Measurements from ENCODE around the gene CYBC1. TPM values are rescaled to one million over a fixed set of nuclear protein-coding genes. Genes with fewer than 3 reads are reported as not detected.

CYBC1 gene
- total and polyA plus RNA-seq, 2 donors from 2014 or later = 38.2 to 139 TPM

DNA sequence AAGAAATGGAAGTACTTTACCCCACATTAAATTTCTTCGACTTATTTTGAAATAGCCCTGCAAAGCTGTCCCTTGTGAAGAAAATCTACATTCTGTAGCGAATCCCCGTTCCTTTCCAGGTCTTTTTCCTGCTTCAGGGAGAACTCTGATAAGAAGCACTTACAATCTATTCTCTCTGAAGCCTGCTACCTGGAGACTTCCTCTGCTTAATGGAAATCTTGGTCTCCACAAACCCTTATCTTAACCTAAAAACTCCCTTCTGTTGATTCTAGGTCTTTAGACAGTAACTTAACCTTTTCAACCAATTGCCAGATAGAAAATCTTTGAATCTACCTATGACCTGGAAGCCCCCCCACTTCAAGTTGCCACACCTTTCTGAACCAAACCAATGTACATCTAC is 1.6 kb upstream of the CYBC1 start:
- FAIRE-seq (no peak), DNase-seq (no peak)
- Histone ChIP-seq H3K27ac (ENCODE audit: low read depth in 2 of 2, low read length in 2 of 2) (no peak overlapping the region), H3K36me3 (ENCODE audit: control insufficient read depth in 2 of 3, insufficient read depth in 3 of 3, low read length in 3 of 3) (no peaks in the 10 kb centered on the region), H3K27me3 (ENCODE audit: control insufficient read depth, insufficient read depth, low read length) (no peaks in the 10 kb centered on the region), H3K9me3 (ENCODE audit: control insufficient read depth in 2 of 3, insufficient read depth in 1 of 3, low read length in 3 of 3) (no peaks in the 10 kb centered on the region), H3K4me3 (ENCODE audit: low read length in 3 of 3) (no peak overlapping the region), H3K4me1 (ENCODE audit: control insufficient read depth in 2 of 3, insufficient read depth in 2 of 3, low read depth in 1 of 3, low read length in 3 of 3) (peaks cover 0 to 12% (median 7%) of the 10 kb centered on the region in 3 donors), H3K9ac (ENCODE audit: low read length in 3 of 3) (no peak overlapping the region)
- TF ChIP-seq, protein P1, sequence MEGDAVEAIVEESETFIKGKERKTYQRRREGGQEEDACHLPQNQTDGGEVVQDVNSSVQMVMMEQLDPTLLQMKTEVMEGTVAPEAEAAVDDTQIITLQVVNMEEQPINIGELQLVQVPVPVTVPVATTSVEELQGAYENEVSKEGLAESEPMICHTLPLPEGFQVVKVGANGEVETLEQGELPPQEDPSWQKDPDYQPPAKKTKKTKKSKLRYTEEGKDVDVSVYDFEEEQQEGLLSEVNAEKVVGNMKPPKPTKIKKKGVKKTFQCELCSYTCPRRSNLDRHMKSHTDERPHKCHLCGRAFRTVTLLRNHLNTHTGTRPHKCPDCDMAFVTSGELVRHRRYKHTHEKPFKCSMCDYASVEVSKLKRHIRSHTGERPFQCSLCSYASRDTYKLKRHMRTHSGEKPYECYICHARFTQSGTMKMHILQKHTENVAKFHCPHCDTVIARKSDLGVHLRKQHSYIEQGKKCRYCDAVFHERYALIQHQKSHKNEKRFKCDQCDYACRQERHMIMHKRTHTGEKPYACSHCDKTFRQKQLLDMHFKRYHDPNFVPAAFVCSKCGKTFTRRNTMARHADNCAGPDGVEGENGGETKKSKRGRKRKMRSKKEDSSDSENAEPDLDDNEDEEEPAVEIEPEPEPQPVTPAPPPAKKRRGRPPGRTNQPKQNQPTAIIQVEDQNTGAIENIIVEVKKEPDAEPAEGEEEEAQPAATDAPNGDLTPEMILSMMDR (IDR thresholded peaks at IDR 0.05; ENCODE audit: borderline replicate concordance, extremely low read depth, insufficient read depth) = no peak
- intact Hi-C loops (cut with DNase I) = no loop called here

DNA sequence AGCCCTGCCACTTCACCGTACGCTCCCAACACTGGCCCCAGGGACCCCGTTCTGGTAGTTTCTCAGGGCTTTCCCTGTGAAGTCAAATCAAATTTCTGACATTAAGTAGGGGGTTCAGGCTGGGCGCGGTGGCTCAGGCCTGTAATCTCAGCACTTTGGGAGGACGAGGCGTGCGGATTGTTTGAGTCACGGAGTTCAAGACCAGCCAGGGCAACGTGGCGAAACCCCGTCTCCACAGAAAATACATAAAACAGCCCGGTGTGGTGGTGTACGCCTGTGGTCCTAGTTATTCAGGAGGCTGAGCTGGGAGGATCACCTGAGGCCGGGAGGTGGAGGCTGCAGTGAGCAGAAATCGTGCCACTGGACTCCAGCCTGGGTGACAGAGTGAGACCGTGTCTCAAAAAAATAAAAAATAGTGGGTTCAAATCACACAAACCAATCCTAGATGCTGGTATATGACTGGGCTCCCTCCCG is 632 bp downstream of the CYBC1 start:
- no peak for FAIRE-seq
- TF ChIP-seq, protein P1 (IDR thresholded peaks at IDR 0.05; ENCODE audit: borderline replicate concordance, extremely low read depth, insufficient read depth) = no peak
- no peaks in the 10 kb centered on the region for H3K9me3 ChIP-seq (ENCODE audit: control insufficient read depth in 2 of 3, insufficient read depth in 1 of 3, low read length in 3 of 3)
- H3K4me3 ChIP-seq (ENCODE audit: low read length in 3 of 3) = peak overlapping the region; percentile 73 to 92 (median 87)
- DNase-seq = peak in 1 of 5 donors; percentile 54
- peaks cover 0 to 12% (median 5%) of the 10 kb centered on the region in 3 donors for H3K4me1 ChIP-seq (ENCODE audit: control insufficient read depth in 2 of 3, insufficient read depth in 2 of 3, low read depth in 1 of 3, low read length in 3 of 3)
- no peaks in the 10 kb centered on the region for H3K36me3 ChIP-seq (ENCODE audit: control insufficient read depth in 2 of 3, insufficient read depth in 3 of 3, low read length in 3 of 3)
- intact Hi-C loops (cut with DNase I) = no loop called here
- no peaks in the 10 kb centered on the region for H3K27me3 ChIP-seq (ENCODE audit: control insufficient read depth, insufficient read depth, low read length)
- H3K27ac ChIP-seq (ENCODE audit: low read depth in 2 of 2, low read length in 2 of 2) = peak overlapping the region; percentile 85 to 93
- H3K9ac ChIP-seq (ENCODE audit: low read length in 3 of 3) = peak overlapping the region; percentile 53 to 82 (median 80)

DNA sequence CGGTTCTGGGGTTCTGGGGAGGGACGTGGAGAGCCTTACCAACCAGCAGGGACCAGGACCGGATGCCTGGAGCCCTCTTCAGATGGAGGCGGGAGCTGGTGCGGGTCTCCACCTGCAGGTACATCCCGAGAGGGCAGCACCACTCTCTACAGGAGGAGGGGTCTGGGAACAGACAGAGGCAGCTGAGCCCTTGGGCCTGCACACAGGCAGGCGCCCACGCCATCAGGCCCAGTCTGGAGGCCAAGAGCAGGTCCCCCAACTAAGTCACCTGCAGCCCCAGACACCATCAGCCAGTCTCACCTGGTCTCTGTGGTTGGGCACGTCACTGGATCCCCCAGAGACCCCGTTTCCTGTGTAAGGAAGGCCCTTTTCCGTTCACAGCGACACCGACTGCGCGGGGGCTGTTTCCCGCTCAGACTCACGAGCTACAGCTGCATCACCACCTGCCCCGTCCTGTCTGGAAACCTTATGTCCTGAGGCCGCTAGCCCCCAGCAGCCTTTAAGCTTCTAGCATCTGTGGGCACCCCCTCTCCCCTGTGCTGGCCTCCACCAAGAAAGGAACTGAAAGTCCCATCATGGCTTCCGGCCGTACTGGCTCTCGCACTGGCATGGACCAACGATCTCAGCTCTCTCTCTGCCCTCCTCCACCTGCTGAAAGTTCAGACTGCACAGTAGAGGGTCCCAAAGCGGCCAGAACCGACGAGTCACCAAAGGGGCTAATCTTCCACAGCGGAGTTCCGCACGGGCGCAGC is 1.2 kb downstream of the CYBC1 start:
- Histone ChIP-seq H3K9me3 (ENCODE audit: control insufficient read depth in 2 of 3, insufficient read depth in 1 of 3, low read length in 3 of 3) (no peaks in the 10 kb centered on the region), H3K27me3 (ENCODE audit: control insufficient read depth, insufficient read depth, low read length) (no peaks in the 10 kb centered on the region), H3K4me3 (ENCODE audit: low read length in 3 of 3) (peak overlapping the region in 2 of 3 donors; percentile 87 to 92), H3K36me3 (ENCODE audit: control insufficient read depth in 2 of 3, insufficient read depth in 3 of 3, low read length in 3 of 3) (no peaks in the 10 kb centered on the region), H3K27ac (ENCODE audit: low read depth in 2 of 2, low read length in 2 of 2) (peak overlapping the region; percentile 85 to 93), H3K4me1 (ENCODE audit: control insufficient read depth in 2 of 3, insufficient read depth in 2 of 3, low read depth in 1 of 3, low read length in 3 of 3) (peaks cover 0 to 12% (median 5%) of the 10 kb centered on the region in 3 donors), H3K9ac (ENCODE audit: low read length in 3 of 3) (peak overlapping the region in 2 of 3 donors; percentile 80 to 82)
- DNase-seq (peak in 2 of 5 donors; percentile 49 to 86), FAIRE-seq (no peak)
- TF ChIP-seq, protein P1 (IDR thresholded peaks at IDR 0.05; ENCODE audit: borderline replicate concordance, extremely low read depth, insufficient read depth) = no peak
- intact Hi-C loops (cut with DNase I) = no loop called here

Measured in kidney (tissue), 14 donors.